IPS DF 4.7 (cell line): ENCODE results near the gene STIL.

Experiments used
- DNase-seq: peaks from one replicate; pipeline ENCODE4 v3.0.0-alpha.2; 2013; ENCODE audit warnings: low spot score; ENCODE audit errors: extremely low read depth

The STIL gene

DNA sequence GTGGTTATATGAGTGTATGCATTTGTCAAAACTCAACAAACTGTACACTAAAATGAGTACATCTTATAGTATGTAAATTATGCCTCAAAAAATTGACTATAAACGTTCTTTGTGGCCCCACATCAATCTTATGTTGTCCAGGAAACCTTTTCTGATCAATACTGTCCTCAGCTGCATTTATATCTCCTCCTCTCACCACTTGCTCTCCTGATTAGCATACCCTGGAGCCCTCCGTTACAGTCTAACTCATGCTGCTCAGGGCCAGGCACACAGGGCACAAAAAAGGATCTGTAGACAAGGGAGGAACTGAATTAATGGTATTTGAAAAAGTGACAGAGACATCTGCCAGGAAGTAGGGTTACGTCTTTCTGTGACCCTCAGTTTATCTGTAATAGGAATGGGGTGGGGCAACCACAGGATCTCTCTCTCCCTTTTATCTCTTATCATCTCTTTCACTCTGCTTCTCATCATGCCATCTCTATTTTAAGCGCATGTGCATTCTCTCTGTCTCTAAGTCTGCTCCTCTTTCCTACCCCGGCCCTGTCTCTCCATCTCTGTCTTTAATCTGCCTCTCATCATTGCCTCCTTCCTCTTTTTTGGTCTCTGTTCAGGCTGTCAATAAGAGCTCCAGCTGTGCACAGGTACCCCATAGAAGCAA is 74.9 kb downstream of the STIL start:
- DNase-seq = no peak

DNA sequence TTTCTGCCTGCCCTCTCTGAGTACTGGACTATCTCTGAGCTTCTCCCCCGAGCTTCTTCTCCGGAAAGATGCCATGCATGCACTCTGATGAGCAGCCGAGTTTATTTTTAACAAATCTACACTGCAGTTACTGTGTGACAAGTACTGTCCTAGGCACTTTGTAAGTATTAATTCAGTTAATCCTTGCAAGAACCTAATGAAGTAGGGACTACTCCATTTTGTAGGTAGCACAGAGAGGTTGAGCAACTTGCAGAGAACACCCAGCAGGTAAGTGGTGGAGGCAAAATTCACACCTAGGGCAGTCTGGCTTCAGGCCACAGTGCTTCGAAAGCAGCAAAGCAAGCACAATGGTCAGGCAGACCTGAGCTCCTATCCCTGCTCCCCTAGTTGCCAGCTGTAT is 78.1 kb downstream of the STIL start:
- DNase-seq = no peak

GRCh38 chr1:47235241-47235681 is 78.7 kb downstream of the STIL start:
- DNase-seq = no peak

DNA sequence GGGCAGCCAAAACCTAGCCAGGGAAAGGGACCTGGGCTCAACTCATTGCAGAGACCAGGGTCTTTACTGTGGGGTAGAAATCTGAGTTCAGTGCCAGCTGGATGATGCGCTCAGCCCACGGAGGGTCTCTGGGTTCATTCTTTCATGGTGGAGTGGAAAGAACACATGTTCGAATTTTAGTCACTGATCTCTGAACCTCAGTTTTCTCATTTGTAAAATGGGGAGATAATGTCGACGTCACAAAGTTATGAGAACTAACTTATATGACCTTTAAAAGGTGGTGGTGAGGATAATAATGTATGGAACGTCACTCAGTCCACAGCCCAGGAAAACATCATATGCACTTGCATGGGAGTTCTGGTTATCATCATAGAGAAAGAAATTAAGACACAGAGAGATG is 80.8 kb downstream of the STIL start:
- no peak for DNase-seq

GRCh38 chr1:47232187-47232874 is 81.6 kb downstream of the STIL start, which contains the start of gene TAL1:
Gene TAL1, minus strand, starts transcription at chr1:47232225. Its CDS starts 6,337 bp downstream, at chr1:47225888.
- no peak for DNase-seq

GRCh38 chr1:47231301-47232186 is 82.4 kb downstream of the STIL start:
- DNase-seq = no peak

- DNase-seq = no peak
These were observed 83.2 kb downstream of the STIL start for GRCh38 chr1:47230692-47231300.

- DNase-seq = no peak
These were observed 83.9 kb downstream of the STIL start for GRCh38 chr1:47229886-47230691.

- DNase-seq = no peak
These were observed 84.7 kb downstream of the STIL start for GRCh38 chr1:47229031-47229885.

- no peak for DNase-seq
These were observed 85.3 kb downstream of the STIL start for GRCh38 chr1:47228644-47229030.

DNA sequence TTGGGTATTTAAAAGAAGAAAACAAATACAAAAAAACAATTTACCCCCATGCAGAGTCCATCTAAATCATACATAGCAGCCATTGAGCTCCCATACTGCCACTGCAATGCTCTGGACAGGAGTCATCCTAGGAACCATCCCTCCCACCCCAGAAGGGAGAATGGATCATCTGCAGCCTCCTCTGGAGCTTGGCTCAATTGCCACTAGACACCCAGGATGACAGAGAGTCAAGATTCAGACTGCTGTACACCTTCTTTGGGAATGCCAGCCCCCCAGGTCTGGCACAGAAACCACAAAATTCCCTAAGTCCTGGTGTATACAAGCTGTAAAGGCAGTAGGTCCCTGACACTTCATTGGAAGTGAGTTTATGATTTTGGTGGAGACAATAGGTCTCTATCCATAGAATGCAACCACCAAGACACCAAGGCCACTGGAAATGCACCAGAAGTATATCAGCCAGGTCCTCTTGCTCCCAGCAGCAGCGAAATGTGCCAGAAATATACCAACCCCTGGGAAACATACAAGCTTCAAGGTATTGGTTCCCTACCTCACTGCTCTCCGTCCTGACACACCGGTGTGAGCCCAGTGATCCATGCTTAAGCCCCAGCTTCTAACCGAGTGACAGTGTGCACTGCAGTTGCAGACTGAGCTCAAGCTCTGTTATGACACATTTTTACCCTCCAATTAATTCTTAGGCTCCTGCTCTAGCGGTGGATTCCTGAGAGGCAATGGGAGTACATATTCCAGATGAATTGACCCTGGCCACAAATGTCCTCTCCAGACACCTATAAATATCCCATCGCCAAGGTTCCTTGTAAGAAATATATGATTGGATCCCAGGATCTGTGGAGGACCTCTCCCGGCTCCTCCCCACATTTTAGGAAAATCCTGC is 86.4 kb downstream of the STIL start:
- DNase-seq = no peak

DNA sequence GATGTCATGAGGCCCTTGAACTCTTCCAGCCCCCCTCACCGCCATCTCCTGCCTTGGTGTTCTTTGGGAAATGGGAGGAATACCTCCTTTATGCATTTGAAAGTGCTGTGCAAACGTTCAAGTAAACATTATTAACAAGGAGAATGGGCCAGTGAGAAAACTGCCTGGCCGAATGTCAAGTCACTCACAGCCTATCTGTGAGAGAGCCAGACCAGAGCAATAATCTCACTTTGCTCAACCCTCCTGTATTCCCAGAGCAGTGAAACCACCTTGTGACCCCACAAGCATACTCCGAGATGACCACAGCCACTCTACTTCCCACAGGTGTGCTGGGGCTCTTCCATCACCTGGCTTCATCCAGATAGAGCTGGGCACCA is 87.1 kb downstream of the STIL start:
- DNase-seq = no peak

- DNase-seq = no peak
These were observed 87.7 kb downstream of the STIL start for GRCh38 chr1:47226121-47226838.

GRCh38 chr1:47225430-47226100 is 88.4 kb downstream of the STIL start:
- DNase-seq = no peak

DNA sequence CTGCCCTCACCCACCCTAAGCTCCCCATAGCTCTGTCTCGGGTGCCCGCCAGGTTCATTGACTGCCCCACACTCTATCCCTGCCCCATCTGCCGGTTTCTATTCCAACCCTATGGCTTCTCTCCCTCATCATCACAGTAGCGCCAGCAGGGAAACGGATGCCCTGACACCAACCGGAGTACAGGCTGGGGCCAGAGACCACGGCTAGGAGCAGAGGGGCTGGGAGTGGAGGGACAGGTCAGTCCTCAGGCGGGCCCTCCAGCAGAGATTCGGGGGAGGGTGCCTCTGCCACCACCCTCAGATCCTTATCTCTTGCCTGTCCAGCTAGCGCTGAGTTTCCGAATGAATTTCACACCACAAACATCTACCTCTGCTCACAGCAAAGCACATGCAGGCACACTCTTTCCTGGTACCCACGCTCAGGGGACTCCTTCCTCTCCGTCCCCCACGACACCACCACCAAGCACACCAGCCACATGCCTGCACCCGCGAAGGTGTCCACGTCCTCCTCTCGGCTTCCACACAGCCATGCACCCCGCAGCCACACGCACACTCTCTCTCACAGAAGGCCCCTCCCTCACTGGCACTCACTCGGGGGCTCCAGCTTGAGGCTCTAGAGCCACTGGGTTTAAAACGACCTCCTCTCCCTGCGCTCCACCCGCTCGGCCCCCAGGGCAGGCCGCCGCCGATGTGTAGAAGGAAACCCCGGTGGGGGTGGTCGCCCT is 89.1 kb downstream of the STIL start:
- DNase-seq = no peak

DNA sequence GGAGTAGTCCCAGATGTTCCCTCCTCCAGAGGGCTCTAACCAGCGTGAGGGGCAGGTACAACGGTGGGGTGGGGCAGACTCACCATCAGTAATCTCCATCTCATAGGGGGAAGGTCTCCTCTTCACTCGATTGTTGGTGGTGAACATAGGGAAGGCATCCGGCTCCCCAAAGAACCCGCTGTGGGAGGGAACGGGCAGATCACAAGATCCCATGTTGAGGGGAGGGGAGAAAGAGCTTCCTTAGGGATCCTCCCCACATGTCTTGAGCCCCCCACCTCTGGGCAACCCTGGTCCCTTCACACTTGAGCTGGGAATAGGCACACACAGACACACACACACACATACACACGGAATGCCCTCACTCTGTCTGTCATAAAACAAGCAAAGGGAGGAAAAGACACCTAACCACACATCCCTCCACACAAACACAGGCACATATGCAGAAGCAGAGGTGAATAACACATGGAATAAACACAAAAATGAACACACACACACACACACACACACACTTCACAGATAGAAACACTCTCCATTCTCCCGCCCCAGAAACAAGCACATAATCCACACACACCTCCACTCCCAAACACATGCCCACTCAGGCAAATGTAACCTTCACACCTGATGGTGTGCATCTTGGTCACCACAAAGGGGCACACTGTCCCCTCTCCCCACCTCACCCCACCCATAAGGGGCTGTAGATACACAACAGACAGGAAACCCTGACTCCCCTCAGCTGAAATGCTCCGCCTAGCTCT is 89.8 kb downstream of the STIL start:
- DNase-seq = no peak
